Cardiac septum (tissue), 1 donor: Measurements from ENCODE around the gene NIT1. TPM values are rescaled to one million over a fixed set of nuclear protein-coding genes. Genes with fewer than 3 reads are reported as not detected.
"Not testable (repeated sequence)": the region's sequence is repeated elsewhere in the genome, so short reads cannot be mapped to it uniquely, and the experiment has no call there.

Experiments
- DNase-seq: peaks from one replicate; pipeline ENCODE4 v3.0.0-alpha.2; 2020; ENCODE audit warnings: low spot score
- intact Hi-C: fragments of 100-400 bp; cut with DNase I; formaldehyde crosslinking; loops from one replicate; pipeline ENCODE4 v1.14.0; 2022
- total RNA-seq: library from RNA; stranded (reverse); fragmentation: NEBNext Ultra II Directional; extraction: Animal tissue kit (Norgen Biotek cat#: 25700); gene quantifications from one replicate; pipeline ENCODE4 v1.2.1, GENCODE V29; 2021
- donor health status: DM: no; HTN: no; CAD: no.

The NIT1 gene
- total RNA-seq, 1 donor from 2014 or later = 31.3 TPM

- intact Hi-C loops = loop anchor here (2.0 to 5.0 kb wide), 2 partner anchors 52 to 102 kb away; partner anchors contain the start of gene USF1
- DNase-seq = peak; percentile 55
Observed at GRCh38 chr1:161099090-161099802, 18.7 kb upstream of the NIT1 start.

- DNase-seq = peak; percentile 9
Observed at GRCh38 chr1:161100556-161100955, 17.3 kb upstream of the NIT1 start.

GRCh38 chr1:161106431-161106830, 11.5 kb upstream of the NIT1 start:
- DNase-seq = no peak
- intact Hi-C loops = no loop called here

More at GRCh38 chr1:161100556-161100955, 17.3 kb upstream of the NIT1 start:
- intact Hi-C loops = loop anchor here (5.0 kb wide), 1 partner anchor 373 kb away; no protein-coding TSS in a partner anchor

- intact Hi-C loops = no loop called here
- DNase-seq = no peak
Observed at GRCh38 chr1:161111117-161111516, 6.8 kb upstream of the NIT1 start.

- intact Hi-C loops = no loop called here
- DNase-seq = no peak
Observed at GRCh38 chr1:161111527-161111926, 6.4 kb upstream of the NIT1 start.

- intact Hi-C loops = no loop called here
- no peak for DNase-seq
Observed at GRCh38 chr1:161113915-161114314, 4.0 kb upstream of the NIT1 start.

- intact Hi-C loops = no loop called here
Observed at GRCh38 chr1:161114556-161114955, 3.3 kb upstream of the NIT1 start.

GRCh38 chr1:161115132-161115711, 2.7 kb upstream of the NIT1 start:
- intact Hi-C loops = loop anchor here (5.0 kb wide), 1 partner anchor 37 kb away; the partner anchor contains the start of gene UFC1
- DNase-seq = no peak

More at GRCh38 chr1:161114556-161114955, 3.3 kb upstream of the NIT1 start:
- no peak for DNase-seq

GRCh38 chr1:161115961-161116360, 1.9 kb upstream of the NIT1 start:
- intact Hi-C loops = loop anchor here (5.0 kb wide), 1 partner anchor 36 kb away; the partner anchor contains the start of gene UFC1
- DNase-seq = not testable (repeated sequence)

GRCh38 chr1:161119092-161119903, 1.4 kb downstream of the NIT1 start:
- no peak for DNase-seq
- intact Hi-C loops = loop anchor here (2.0 to 5.0 kb wide), 2 partner anchors 14 to 33 kb away; partner anchors contain the start of genes DEDD and UFC1

GRCh38 chr1:161121042-161121650, 3.2 kb downstream of the NIT1 start:
- intact Hi-C loops = no loop called here
- DNase-seq = no peak

GRCh38 chr1:161121834-161122233, 3.9 kb downstream of the NIT1 start:
- no peak for DNase-seq
- intact Hi-C loops = no loop called here

GRCh38 chr1:161122967-161123366, 5.1 kb downstream of the NIT1 start:
- no peak for DNase-seq
- intact Hi-C loops = no loop called here

GRCh38 chr1:161127649-161128048, 9.7 kb downstream of the NIT1 start:
- intact Hi-C loops = no loop called here
- DNase-seq = no peak

- DNase-seq = no peak
- intact Hi-C loops = no loop called here
Observed at GRCh38 chr1:161128591-161129420, 10.9 kb downstream of the NIT1 start.

GRCh38 chr1:161130266-161130665, 12.4 kb downstream of the NIT1 start:
- DNase-seq = no peak
- intact Hi-C loops = loop anchor here (10.0 kb wide), 1 partner anchor 135 kb away; no protein-coding TSS in a partner anchor

GRCh38 chr1:161131523-161132409, 13.9 kb downstream of the NIT1 start:
- intact Hi-C loops = loop anchor here (1.0 to 10.0 kb wide), 5 partner anchors 13 to 137 kb away; partner anchors contain the start of genes KLHDC9, NIT1, PFDN2 and USP21
- DNase-seq = no peak
